Hepatocyte (in vitro differentiated cells): ENCODE results near the gene TMEM184B. TPM values are rescaled to one million over a fixed set of nuclear protein-coding genes. Genes with fewer than 3 reads are reported as not detected.

Experiments
- DNase-seq: peaks from one replicate; pipeline ENCODE4 v3.0.0-alpha.2; 2016; ENCODE audit warnings: low spot score
- H2AFZ ChIP-seq: fragments of 200-600 bp; sonication (generic); 2 replicates; pipeline ENCODE4 v1.6.0; 2016; ENCODE audit warnings: antibody characterized with exemption, mild to moderate bottlenecking
- H3K27ac ChIP-seq: fragments of 200-600 bp; sonication (generic); 2 replicates; pipeline ENCODE4 v1.5.1; 2016; ENCODE audit warnings: mild to moderate bottlenecking
- H3K27me3 ChIP-seq: fragments of 200-600 bp; sonication (generic); 2 replicates; pipeline ENCODE4 v1.6.1; 2016
- H3K36me3 ChIP-seq: fragments of 200-600 bp; sonication (generic); replicated peaks from 2 replicates; pipeline ENCODE4 v1.5.1; 2016; ENCODE audit warnings: low read depth; ENCODE audit not compliant: insufficient read depth
- H3K4me1 ChIP-seq: fragments of 200-600 bp; sonication (generic); 2 replicates; pipeline ENCODE4 v1.5.1; 2016; ENCODE audit warnings: mild to moderate bottlenecking, moderate library complexity; ENCODE audit not compliant: insufficient read depth
- H3K4me2 ChIP-seq: fragments of 200-600 bp; sonication (generic); 2 replicates; pipeline ENCODE4 v1.6.0; 2016
- H3K4me3 ChIP-seq: fragments of 200-600 bp; sonication (generic); 2 replicates; pipeline ENCODE4 v1.5.1; 2016; ENCODE audit warnings: mild to moderate bottlenecking
- H3K79me2 ChIP-seq: fragments of 200-600 bp; sonication (generic); 2 replicates; pipeline ENCODE4 v1.6.0; 2017; ENCODE audit warnings: mild to moderate bottlenecking
- H3K9me2 ChIP-seq: fragments of 200-600 bp; sonication (generic); replicated peaks from 2 replicates; pipeline ENCODE4 v1.6.0; 2017; ENCODE audit warnings: mild to moderate bottlenecking; ENCODE audit not compliant: insufficient read depth
- H3K9me3 ChIP-seq: fragments of 200-600 bp; sonication (generic); 2 replicates; pipeline ENCODE4 v1.5.1; 2016; ENCODE audit warnings: low read depth, mild to moderate bottlenecking
- H4K20me1 ChIP-seq: fragments of 200-600 bp; sonication (generic); 2 replicates; pipeline ENCODE4 v1.6.0; 2016; ENCODE audit warnings: mild to moderate bottlenecking; ENCODE audit not compliant: insufficient read depth, poor library complexity, severe bottlenecking
- EZH2 ChIP-seq: fragments of 200-600 bp; sonication (generic); IDR thresholded peaks from 2 replicates; pipeline ENCODE4 v1.6.1; 2016; ENCODE audit warnings: antibody characterized with exemption, mild to moderate bottlenecking, borderline replicate concordance
- EZH2phosphoT487 ChIP-seq: fragments of 200-600 bp; sonication (generic); IDR thresholded peaks from one replicate; pipeline ENCODE4 v1.6.1; 2018; ENCODE audit warnings: antibody characterized with exemption, mild to moderate bottlenecking, low read depth, moderate library complexity; ENCODE audit not compliant: unreplicated experiment, severe bottlenecking
- WGBS: methylation state at CpG from one replicate; pipeline ENCODE4 v1.1.6; 2016; ENCODE audit warnings: low lambda C conversion rate; ENCODE audit errors: missing lambda C conversion rate; 5-methylcytosine and 5-hydroxymethylcytosine counted together
- polyA plus RNA-seq: library from polyadenylated mRNA; unstranded; fragments of >200 nt; fragmentation: Nextera tagmentation; extraction: Ambion mirVana; gene quantifications from 2 replicates; pipeline ENCODE4 v1.2.1, GENCODE V29; 2016
- total RNA-seq: library from RNA; depleted of rRNA; stranded (reverse); fragments of >200 nt; gene quantifications from 2 replicates; pipeline ENCODE4 v1.2.3, GENCODE V29; 2014
- TF ChIP-seq, protein P1 (sequence below): fragments of 200-600 bp; sonication (generic); IDR thresholded peaks from 2 replicates; pipeline ENCODE4 v1.5.1; 2016; ENCODE audit warnings: antibody characterized with exemption, mild to moderate bottlenecking; ENCODE audit not compliant: poor library complexity

TMEM184B gene
- total and polyA plus RNA-seq, 2 experiments from 2014 or later: 58.2 to 102 TPM

DNA sequence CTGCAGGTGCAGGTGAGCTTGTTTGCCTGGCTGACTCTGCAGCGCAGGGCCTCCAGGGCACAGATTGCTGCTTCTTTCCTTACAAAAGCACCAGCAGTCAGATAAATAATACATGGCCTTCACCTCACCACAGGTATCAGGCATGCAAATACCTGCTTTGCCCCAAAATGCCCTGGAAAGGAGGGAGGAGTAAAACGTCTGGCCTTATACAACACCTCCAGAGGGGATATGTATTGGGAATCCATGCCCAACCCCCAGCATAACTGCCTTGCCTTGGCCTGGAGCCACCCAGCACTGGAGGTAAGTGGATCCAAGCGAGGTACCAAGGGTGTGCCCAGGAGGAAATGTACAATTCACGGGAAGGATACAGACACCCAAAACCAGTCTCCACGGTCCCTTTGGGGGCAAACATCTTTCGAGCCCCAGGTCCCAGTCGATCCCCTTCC lies 860 bp downstream of the TMEM184B start:
- H3K9me2 ChIP-seq: no peaks in the 10 kb centered on the region
- H3K36me3 ChIP-seq: no peaks in the 10 kb centered on the region
- peak overlapping the region; percentile 91 for H3K4me3 ChIP-seq
- TF ChIP-seq EZH2phosphoT487: no peak
- TF ChIP-seq, protein P1, sequence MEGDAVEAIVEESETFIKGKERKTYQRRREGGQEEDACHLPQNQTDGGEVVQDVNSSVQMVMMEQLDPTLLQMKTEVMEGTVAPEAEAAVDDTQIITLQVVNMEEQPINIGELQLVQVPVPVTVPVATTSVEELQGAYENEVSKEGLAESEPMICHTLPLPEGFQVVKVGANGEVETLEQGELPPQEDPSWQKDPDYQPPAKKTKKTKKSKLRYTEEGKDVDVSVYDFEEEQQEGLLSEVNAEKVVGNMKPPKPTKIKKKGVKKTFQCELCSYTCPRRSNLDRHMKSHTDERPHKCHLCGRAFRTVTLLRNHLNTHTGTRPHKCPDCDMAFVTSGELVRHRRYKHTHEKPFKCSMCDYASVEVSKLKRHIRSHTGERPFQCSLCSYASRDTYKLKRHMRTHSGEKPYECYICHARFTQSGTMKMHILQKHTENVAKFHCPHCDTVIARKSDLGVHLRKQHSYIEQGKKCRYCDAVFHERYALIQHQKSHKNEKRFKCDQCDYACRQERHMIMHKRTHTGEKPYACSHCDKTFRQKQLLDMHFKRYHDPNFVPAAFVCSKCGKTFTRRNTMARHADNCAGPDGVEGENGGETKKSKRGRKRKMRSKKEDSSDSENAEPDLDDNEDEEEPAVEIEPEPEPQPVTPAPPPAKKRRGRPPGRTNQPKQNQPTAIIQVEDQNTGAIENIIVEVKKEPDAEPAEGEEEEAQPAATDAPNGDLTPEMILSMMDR: no peak
- TF ChIP-seq EZH2: no peak
- H2AFZ ChIP-seq: no peak overlapping the region
- 8% methylated on average over 4 of the region's 7 CpGs for WGBS
- peak overlapping the region; percentile 93 for H3K27ac ChIP-seq
- peaks cover 65% of the 10 kb centered on the region for H3K79me2 ChIP-seq
- no peak for DNase-seq
- peaks cover 31% of the 10 kb centered on the region for H3K4me1 ChIP-seq
- no peaks in the 10 kb centered on the region for H3K9me3 ChIP-seq
- H4K20me1 ChIP-seq: peaks cover 49% of the 10 kb centered on the region
- peak overlapping the region; percentile 95 for H3K4me2 ChIP-seq
- no peaks in the 10 kb centered on the region for H3K27me3 ChIP-seq

DNA sequence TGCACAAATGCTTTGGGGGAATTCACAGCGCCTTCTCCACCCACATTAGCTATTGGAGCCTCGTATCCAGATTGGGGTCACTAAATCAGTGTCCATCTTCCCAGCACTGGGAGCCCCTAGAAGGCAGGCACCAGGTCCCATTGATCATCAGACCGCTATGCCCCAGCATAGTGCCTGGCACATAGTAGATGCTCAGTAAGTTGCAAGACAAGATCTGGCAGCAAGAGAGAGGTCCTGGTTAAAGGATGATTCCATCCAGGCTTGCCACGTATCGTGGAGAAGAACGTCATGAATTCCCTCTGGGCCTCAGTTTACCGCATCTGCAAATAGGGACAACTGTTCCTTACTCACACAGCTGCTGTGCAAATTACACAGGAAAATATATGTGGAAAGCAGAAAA lies 1.7 kb downstream of the TMEM184B start:
- Histone ChIP-seq H3K79me2 (peaks cover 73% of the 10 kb centered on the region), H3K4me3 (no peak overlapping the region), H3K4me2 (peak overlapping the region; percentile 95), H3K27me3 (no peaks in the 10 kb centered on the region), H3K9me2 (no peaks in the 10 kb centered on the region), H3K27ac (peak overlapping the region; percentile 21), H2AFZ (no peak overlapping the region), H3K4me1 (peaks cover 38% of the 10 kb centered on the region), H3K9me3 (no peaks in the 10 kb centered on the region), H3K36me3 (no peaks in the 10 kb centered on the region), H4K20me1 (peaks cover 56% of the 10 kb centered on the region)
- no peak for DNase-seq
- WGBS: 92% methylated on average over 7 of the region's 7 CpGs
- TF ChIP-seq EZH2phosphoT487 (no peak), EZH2 (no peak)
- TF ChIP-seq, protein P1: no peak

DNA sequence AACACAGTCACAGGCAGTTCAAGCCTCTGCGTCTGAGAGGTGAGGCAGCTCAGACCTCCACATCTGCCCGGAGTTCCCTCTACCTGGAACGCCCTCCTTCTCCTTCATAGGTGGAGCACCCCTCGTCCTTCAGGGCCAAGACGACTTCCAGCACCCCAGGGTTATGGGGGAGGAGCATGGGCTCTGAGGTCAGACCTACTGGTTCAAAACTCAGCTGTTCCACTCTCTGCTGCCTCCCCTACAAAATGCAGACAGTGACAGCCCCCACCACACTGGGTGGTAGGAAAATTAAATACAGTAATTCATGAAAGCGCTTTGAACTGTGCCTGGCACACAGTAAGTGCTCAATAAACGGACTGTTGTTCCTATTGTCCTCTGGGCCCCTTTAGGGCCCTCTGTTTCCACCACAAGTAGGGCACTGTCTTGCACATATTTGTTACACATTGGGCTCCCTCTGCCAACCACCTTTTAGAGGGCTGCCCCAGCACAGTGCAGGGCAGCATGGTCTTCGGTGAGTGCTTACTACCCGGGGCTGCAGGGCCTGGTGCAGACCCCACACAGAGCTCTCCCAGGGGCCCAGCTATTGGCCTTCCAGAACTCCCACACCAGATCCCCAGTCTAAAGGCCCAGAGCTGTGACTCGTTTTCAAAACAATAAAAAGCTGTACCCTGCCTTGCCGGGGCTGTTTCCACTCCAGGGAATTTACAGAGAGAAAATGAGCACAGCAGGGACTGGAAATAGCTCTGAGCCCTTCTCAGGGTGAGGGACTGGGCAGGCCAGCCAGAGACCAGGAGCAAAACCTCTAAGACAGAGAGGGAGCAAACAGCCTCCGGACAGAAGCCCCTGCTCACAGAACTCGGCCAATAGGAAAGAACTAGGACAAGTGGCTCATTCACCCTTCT lies 2.5 kb downstream of the TMEM184B start:
- peak overlapping the region; percentile 21 for H3K27ac ChIP-seq
- no peaks in the 10 kb centered on the region for H3K9me2 ChIP-seq
- peaks cover 41% of the 10 kb centered on the region for H3K4me1 ChIP-seq
- no peak overlapping the region for H2AFZ ChIP-seq
- H3K36me3 ChIP-seq: no peaks in the 10 kb centered on the region
- DNase-seq: no peak
- 66% methylated on average over 13 of the region's 13 CpGs for WGBS
- H3K4me2 ChIP-seq: peak overlapping the region; percentile 95
- H3K9me3 ChIP-seq: no peaks in the 10 kb centered on the region
- H3K79me2 ChIP-seq: peaks cover 81% of the 10 kb centered on the region
- TF ChIP-seq EZH2: no peak
- TF ChIP-seq, protein P1: no peak
- no peak for TF ChIP-seq EZH2phosphoT487
- H4K20me1 ChIP-seq: peaks cover 63% of the 10 kb centered on the region
- H3K4me3 ChIP-seq: no peak overlapping the region
- H3K27me3 ChIP-seq: no peaks in the 10 kb centered on the region
